GM18861 (cell line): Measurements from ENCODE around the gene KCMF1.

Source experiments
- ATAC-seq: cut with Tn5 transposase; IDR thresholded peaks from one replicate; pipeline ENCODE4 v1.9.1; 2021; ENCODE audit not compliant: unreplicated experiment

KCMF1 gene

DNA sequence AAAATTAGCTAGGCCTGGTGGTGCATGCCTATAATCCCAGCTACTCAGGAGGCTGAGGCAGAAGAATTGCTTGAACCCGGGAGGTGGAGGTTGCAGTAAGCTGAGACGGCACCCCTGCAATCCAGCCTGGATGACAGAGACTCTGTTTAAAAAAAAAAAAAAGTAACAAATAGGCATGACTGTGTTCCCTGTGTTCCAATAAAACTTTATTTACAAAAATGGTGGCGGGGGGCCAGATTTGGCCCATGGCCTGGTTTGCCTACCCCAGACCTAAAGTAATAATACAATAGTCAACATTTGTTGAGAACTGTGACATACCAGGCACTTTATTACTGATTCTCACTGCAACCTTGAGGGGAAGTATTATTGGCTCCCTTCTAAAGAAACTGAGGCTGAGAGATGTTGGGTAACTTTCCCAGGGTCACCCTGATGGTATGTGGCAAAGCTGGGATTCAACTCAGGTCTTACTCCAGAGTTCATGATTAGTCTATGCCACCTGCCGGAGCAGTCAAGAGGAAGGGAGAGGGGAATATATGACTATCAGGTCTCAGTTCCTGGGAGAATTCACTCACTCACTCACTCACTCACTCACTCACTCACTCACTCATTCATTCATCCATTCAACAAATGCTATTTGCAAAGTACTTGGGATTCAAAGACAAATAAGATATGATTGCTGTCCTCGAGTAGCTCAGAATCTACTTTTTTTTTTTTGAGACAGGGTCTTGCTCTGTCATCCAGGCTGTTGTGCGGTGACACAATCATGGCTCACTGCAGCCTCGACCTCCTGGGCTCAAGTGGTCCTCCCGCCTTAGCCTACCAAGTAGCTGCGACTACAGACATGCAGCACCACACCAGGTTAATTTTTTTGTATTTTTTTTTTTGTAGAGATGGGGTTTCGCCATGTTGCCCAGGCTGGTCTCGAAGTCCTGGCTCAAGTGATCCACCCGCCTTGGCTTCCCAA is 14.3 kb upstream of the KCMF1 start:
- no peak for ATAC-seq

DNA sequence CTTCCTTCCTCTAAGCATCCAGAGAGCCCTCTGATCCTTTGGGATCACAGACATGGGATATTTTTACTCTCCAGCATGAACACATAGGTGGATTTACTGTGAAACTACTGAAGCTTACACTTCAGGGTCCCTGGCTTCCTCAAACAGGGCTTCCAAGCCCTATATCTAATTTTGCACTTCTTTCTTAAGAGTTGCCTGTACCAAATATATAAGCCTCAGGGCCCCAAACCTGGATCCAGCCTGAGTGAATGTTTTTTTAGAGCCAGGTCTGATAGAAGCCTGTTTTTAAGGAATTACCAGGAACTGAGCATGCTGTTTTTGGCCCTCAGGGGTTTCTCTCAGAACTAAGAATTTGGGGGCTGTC is 13.2 kb upstream of the KCMF1 start:
- no peak for ATAC-seq

DNA sequence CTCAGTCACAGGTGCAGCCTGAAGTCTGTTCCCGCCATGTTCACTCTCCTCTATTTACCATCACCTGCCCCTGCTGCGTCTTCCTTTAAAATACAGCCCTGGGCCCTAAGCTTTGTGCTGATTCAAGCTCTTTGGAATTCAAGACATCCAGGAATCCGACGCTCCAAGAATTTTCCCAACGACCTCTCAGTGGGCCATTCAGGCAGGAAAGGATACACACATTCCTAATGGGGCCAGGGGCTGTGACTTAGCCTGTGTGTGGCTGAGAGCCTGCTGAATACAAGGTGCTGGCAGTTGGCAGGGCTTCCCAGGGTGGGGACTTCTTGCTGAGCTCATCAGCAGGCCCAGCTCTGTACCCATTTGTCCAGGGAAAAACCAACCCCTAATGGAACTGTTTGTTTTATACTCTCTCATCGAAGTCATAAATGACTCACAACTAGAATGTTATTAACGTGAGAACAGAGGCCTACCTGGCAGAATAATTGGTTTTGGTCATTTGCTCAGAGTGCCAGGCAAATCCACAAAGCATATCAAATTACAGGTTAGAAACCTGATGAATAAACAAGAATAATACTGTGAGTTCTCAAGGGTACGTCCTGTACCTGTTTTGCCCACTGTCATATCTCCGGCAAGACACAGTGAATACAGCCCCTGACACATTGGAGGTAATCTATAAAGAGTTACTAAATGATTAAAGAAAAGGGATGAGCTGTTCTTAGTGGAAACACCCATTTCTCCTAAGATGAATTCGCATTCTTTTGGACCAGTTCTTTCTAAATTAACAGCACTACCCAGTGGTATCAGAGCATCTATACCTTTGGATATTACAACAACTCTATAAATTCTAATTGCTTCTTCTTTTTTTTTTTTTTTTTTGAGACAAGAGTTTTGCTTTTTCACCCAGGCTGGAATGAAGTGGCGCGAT is 12.6 kb upstream of the KCMF1 start:
- ATAC-seq: no peak

- no peak for ATAC-seq
Measured at GRCh38 chr2:84959095-84959565, 11.8 kb upstream of the KCMF1 start.

DNA sequence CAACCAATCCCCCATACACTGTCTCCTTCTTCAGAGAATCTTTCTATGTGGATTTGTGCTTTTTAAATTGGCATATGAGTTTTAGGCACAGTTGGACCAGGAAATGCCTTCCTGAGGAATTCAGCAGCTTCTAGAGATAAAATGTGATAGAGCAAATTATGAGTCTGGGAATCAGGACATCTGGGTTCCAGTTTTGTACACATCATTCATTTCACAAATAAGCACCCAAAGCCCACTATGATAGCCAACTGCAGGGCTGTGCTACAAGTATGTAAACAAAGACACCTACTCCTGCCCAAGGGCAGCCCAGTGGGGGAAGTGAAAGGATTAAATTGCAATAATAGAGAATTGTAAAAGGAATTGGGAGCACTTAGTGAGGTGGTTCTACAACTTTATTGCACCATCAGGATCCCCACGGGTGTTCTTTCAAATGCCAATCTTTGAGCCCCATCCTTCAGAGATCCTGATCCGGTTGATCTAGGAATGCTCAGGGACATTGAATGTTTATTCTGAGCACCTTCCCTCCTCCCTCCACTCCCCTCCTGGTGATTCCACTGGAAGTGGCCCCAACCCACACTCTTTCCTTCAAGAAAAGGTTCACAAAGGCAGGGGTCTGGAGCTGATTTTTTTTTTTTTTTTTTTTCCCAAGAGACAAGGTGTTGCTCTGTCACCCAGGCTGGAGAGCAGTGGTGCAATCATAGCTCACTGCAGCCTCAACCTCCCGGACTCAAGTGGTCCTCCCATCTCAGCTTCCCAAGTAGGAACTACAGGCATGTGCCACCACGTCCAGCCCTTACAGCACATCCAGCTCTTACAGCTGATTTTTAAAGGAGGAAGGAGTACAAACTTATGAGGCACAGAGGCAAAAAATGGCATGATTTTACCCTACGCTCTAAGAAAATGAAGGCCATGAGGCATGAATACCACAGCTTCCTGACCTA is 11.1 kb upstream of the KCMF1 start:
- ATAC-seq: no peak

DNA sequence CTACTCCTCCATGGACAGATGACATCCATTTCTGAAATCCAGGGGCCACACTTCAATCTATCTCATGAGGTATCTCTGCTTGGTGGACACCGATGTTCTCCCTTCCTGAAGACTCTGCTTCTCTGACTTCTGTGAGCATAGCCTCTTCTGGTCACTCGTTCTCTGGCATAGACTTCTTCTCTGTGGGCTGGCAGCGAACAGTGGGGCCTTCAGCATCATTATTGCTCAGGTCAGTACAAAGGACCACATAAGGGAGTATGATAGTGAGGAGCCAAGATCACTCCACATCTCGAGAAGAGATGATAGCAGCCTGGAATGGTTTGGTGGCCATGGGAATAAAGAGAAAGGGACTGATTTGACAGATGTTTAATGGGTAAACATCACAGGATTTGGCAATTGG is 8.0 kb upstream of the KCMF1 start:
- no peak for ATAC-seq

- ATAC-seq: no peak
Measured at GRCh38 chr2:84963323-84963691, 7.7 kb upstream of the KCMF1 start.

DNA sequence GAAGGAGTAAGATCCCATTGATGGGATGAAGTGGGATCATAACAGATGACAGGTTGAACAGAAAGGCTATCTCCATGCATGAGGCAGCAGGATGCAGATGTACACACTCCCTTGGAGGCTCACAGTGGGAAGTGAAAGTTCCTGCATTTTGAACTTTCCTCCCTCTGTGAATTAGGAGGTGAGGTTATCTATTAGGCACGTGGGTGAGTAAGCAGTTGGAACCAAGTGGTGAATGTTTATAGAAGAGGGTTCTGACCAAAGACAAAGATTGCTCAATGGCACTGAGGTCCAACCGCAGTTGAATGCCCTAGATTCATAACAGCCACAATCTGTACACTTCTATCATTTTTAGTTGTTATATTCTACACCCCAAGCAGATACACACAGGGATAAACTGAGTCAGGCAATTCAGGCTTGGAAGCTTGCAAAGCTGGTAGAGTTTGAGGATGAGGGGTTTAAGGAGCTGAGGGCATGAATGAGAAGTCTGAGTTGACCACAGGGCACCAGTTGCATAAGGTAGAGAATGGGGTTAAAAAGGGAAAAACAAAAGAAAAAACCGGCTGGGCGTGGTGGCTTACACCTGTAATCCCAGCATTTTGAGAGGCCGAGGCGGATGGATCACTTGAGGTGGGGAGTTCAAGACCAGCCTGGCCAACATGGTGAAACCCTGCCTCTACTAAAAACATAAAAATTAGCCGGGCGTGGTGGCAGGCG is 7.1 kb upstream of the KCMF1 start:
- no peak for ATAC-seq

DNA sequence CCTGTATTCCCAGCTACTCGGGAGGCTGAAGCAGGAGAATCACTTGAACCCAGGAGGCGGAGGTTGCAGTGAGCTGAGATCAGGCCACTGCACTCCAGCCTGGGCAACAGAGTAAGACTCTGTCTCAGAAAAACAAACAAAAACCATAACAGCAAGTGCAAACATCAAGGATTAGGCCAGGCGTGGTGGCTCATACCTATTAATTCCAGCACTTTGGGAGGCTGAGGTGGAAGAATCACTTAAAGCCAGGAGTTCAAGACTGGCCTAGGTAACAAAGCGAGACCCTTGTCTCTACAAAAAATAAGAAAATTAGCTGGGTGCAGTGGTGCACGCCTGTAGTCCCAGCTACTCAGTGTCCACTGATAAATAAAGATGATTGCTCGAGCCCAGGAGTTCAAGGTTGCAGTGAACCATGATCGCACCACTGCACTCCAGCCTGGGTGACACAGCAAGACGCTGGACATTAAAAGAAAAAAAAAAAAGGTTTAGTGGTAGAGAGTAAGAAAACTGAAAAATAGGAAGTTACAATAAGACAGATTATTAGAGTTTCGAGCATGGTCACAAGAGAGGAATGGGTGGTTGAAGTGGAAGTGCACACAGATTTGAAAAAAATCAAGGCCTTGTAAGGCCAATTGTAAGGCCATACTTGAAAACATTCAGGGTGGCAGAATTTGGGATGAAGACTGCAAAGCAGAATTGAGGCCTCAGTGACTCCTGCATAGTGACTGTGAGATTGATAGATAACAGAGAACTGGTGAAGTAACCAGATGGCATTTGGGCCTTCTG is 6.4 kb upstream of the KCMF1 start:
- ATAC-seq: no peak

DNA sequence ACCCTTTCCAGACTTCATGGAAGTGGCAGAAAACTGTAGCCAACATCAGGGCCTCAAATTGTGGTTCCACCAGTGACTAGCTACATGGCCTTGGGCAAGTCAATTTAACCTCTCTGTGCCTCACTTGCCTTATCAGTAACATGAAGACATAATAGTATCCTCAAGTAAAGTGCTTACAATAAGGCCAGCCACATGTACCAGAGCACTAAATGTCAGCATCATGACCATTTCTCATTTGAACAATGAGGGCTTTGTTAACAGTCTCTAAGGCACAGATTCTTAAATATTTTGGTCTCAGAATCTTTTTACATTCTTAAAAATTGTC is 5.8 kb upstream of the KCMF1 start:
- no peak for ATAC-seq

- no peak for ATAC-seq
Measured at GRCh38 chr2:84965827-84966226, 5.1 kb upstream of the KCMF1 start.

DNA sequence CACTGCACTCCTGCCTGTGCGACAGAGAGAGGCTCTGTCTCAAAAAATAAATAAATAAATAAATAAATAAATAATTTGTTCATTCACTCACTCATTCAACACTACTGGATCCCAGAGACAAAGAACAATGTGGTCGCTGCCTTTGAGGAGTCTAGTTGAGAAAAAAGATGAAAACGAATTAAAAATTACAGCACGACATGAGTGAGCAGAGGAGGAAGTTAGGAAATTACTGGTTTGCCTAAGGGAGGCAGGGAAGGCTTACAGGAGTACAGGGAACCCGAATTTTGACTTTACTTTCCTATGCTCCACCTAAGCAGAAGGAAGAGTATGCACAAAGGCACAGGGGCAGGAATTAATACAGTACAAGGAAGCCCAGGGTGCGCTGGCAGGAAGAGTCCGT is 4.2 kb upstream of the KCMF1 start:
- ATAC-seq: no peak

DNA sequence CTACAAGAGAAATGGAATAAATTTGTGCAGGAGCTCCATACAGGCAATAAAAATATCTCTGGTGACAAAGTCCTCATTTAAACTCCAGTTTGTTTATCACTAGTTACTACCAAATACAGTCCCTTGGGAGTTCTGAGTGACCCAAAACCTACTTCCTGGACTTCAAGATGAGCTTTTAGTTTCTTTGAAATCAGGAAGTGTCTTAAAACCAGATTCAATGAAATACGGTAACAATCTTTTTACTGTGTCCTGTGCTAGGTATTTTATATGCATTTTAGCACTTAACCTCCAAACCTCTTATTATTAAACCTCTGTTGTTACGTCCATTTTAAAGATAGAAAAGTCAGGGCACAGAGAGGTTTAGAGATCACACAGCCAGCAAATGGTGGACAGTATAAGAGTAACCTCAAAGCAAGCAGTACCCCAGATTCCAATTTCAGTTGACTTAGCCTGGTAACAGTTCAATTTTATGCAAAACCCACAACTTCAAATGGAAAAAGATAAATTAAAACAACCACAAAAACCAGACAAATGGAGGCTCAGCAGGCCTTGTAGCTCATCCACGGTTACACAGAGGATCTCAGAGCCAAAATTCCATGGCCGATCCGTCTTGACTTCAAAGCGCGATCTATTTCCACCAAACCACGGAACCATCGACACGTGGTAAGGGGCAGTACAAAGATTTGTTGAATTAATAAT is 1.3 kb upstream of the KCMF1 start:
- no peak for ATAC-seq

GRCh38 chr2:84970210-84970867 is 622 bp upstream of the KCMF1 start:
- peak; percentile 31 for ATAC-seq

GRCh38 chr2:84971510-84972206 is 697 bp downstream of the KCMF1 start:
- peak; percentile 29 for ATAC-seq

- ATAC-seq: no peak
Measured at GRCh38 chr2:84972207-84972783, 1.3 kb downstream of the KCMF1 start.

DNA sequence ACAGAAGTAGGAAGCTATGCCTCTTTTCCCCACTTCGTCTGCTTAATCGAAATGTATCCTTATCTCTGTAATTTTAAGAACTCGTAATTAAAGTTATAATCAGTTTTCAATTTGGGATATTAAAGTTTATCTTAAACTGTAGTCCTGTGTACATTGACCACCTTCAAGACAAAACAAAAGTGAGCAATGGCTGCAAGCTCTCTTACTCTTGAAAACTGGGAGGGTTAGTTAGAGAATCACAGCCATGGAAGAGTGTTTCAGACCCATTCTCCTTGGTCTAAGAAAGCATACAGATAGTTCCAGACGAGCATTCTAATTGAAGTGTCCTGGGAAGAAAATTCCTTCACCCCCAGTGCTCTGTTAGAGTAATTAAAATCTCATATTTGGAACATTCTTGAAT is 2.0 kb downstream of the KCMF1 start:
- no peak for ATAC-seq
